Activated B cell treated with CpG ODN at 0.5 μM for 24 hours (primary cell): ENCODE data around the gene SERGEF. TPM values are rescaled to one million over a fixed set of nuclear protein-coding genes. Genes with fewer than 3 reads are reported as not detected.

Experiments
- ATAC-seq: fragments of 200-7000 bp; cut with Tn5 transposase; one replicate; pipeline ENCODE4 v1.10.0; 2021; ENCODE audit warnings: low read depth, mild to moderate bottlenecking, moderate library complexity
- CTCF ChIA-PET: fragments of 350-600 bp; sonication (Branson Sonifier 250); formaldehyde crosslinking; loops from one replicate; lab custom pipeline; 2021; ENCODE audit warnings: antibody characterized with exemption; lab: Charles Lee
- POLR2A ChIA-PET: fragments of 350-600 bp; sonication (Branson Sonifier 250); formaldehyde crosslinking; loops from one replicate; lab custom pipeline; 2021; ENCODE audit warnings: antibody characterized with exemption; lab: Charles Lee
- DNase-seq: peaks from one replicate; pipeline ENCODE4 v3.0.0; 2022
- H3K27ac Mint-ChIP-seq: one replicate; pipeline ENCODE4 v1.8.0; 2020; ENCODE audit warnings: mixed read lengths
- H3K27me3 Mint-ChIP-seq: one replicate; pipeline ENCODE4 v1.8.0; 2021; ENCODE audit warnings: mixed read lengths
- H3K36me3 Mint-ChIP-seq: one replicate; pipeline ENCODE4 v1.8.0; 2021; ENCODE audit warnings: low read depth, mixed read lengths
- H3K4me1 Mint-ChIP-seq: one replicate; pipeline ENCODE4 v1.8.0; 2021; ENCODE audit warnings: mixed read lengths
- H3K4me3 Mint-ChIP-seq: one replicate; pipeline ENCODE4 v1.8.0; 2020; ENCODE audit warnings: mild to moderate bottlenecking, mixed read lengths
- H3K9me3 Mint-ChIP-seq: one replicate; pipeline ENCODE4 v1.8.0; 2020; ENCODE audit warnings: mixed read lengths
- intact Hi-C: fragments of 100-400 bp; cut with micrococcal nuclease; formaldehyde crosslinking; loops from one replicate; pipeline ENCODE4 v1.15.1; 2024
- total RNA-seq: library from RNA; stranded (reverse); gene quantifications from 2 replicates; pipeline ENCODE4 v1.2.3, GENCODE V29; 2022
- TF ChIP-seq, protein P1 (sequence below): fragments of 200-600 bp; IDR thresholded peaks from one replicate; pipeline ENCODE4 v1.8.0; 2022; ENCODE audit warnings: antibody characterized with exemption, mild to moderate bottlenecking

Gene SERGEF
- total RNA-seq, 1 donor from 2014 or later = 38.4 TPM

DNA sequence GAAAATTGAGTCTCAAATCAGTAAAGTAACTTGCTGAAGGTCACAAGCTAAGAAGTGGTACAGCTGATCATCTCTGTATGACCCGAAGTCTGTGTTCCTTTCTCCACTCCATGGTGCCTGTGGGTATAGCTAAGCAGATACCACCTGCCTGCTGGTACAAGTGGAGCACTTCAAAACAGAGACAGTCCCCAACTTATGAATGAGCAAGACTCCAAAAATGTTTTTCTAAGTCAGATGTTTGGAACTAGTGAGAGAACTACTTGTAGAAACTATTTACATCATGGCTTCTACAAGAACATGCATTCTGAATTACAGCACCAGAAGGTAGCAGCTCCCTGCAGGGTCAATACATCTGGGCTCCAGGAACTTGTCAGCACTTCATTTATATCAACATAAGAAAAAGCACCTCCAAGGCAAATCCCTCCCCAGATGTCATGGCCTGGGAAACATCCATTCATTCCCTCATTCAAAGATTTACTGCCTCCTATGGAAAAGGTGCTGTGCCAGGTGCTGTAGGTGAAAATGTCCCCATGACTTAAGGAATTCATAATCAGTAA, 94.7 kb downstream of the SERGEF start:
- TF ChIP-seq, protein P1, sequence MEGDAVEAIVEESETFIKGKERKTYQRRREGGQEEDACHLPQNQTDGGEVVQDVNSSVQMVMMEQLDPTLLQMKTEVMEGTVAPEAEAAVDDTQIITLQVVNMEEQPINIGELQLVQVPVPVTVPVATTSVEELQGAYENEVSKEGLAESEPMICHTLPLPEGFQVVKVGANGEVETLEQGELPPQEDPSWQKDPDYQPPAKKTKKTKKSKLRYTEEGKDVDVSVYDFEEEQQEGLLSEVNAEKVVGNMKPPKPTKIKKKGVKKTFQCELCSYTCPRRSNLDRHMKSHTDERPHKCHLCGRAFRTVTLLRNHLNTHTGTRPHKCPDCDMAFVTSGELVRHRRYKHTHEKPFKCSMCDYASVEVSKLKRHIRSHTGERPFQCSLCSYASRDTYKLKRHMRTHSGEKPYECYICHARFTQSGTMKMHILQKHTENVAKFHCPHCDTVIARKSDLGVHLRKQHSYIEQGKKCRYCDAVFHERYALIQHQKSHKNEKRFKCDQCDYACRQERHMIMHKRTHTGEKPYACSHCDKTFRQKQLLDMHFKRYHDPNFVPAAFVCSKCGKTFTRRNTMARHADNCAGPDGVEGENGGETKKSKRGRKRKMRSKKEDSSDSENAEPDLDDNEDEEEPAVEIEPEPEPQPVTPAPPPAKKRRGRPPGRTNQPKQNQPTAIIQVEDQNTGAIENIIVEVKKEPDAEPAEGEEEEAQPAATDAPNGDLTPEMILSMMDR = no peak
- CTCF ChIA-PET = interaction anchor here (0.6 kb wide), 1 partner anchor 160 kb away, joined by 4 read pairs; no protein-coding TSS in a partner anchor
- DNase-seq (no peak), ATAC-seq (no peak)
- POLR2A ChIA-PET = no interaction called here
- intact Hi-C loops = no loop called here
- Mint-ChIP-seq H3K27me3 (no peaks in the 10 kb centered on the region), H3K4me1 (no peaks in the 10 kb centered on the region), H3K36me3 (peaks cover 59% of the 10 kb centered on the region), H3K9me3 (no peaks in the 10 kb centered on the region), H3K4me3 (no peak overlapping the region), H3K27ac (no peak overlapping the region)

GRCh38 chr11:17917556-17917955, 95.3 kb downstream of the SERGEF start:
- CTCF ChIA-PET = no interaction called here
- Mint-ChIP-seq H3K36me3 (peaks cover 57% of the 10 kb centered on the region), H3K27me3 (no peaks in the 10 kb centered on the region), H3K9me3 (no peaks in the 10 kb centered on the region), H3K4me3 (no peak overlapping the region), H3K4me1 (no peaks in the 10 kb centered on the region), H3K27ac (no peak overlapping the region)
- intact Hi-C loops = no loop called here
- POLR2A ChIA-PET = no interaction called here
- TF ChIP-seq, protein P1 = no peak
- ATAC-seq (no peak), DNase-seq (no peak)

GRCh38 chr11:17915500-17916143, 97.2 kb downstream of the SERGEF start:
- DNase-seq (no peak), ATAC-seq (no peak)
- Mint-ChIP-seq H3K4me3 (no peak overlapping the region), H3K36me3 (peaks cover 60% of the 10 kb centered on the region), H3K4me1 (no peaks in the 10 kb centered on the region), H3K27me3 (no peaks in the 10 kb centered on the region), H3K9me3 (no peaks in the 10 kb centered on the region), H3K27ac (no peak overlapping the region)
- TF ChIP-seq, protein P1 = no peak
- ChIA-PET POLR2A (no interaction called here), CTCF (no interaction called here)
- intact Hi-C loops = no loop called here

GRCh38 chr11:17914957-17915356, 97.9 kb downstream of the SERGEF start:
- CTCF ChIA-PET = no interaction called here
- TF ChIP-seq, protein P1 = no peak
- POLR2A ChIA-PET = no interaction called here
- H3K36me3 Mint-ChIP-seq = peaks cover 57% of the 10 kb centered on the region
- no peaks in the 10 kb centered on the region for H3K9me3 Mint-ChIP-seq
- no peaks in the 10 kb centered on the region for H3K27me3 Mint-ChIP-seq
- DNase-seq = no peak
- intact Hi-C loops = no loop called here
- H3K4me3 Mint-ChIP-seq = no peak overlapping the region
- H3K4me1 Mint-ChIP-seq = no peaks in the 10 kb centered on the region
- H3K27ac Mint-ChIP-seq = no peak overlapping the region
- no peak for ATAC-seq

- Mint-ChIP-seq H3K9me3 (no peaks in the 10 kb centered on the region), H3K27me3 (no peaks in the 10 kb centered on the region), H3K27ac (no peak overlapping the region), H3K4me1 (peaks cover 26% of the 10 kb centered on the region), H3K4me3 (no peak overlapping the region), H3K36me3 (peaks cover 43% of the 10 kb centered on the region)
- TF ChIP-seq, protein P1 = no peak
- ChIA-PET POLR2A (no interaction called here), CTCF (no interaction called here)
- no peak for DNase-seq
- intact Hi-C loops = no loop called here
- peak; percentile 75 for ATAC-seq
Measured at GRCh38 chr11:17907046-17907445, 105.8 kb downstream of the SERGEF start.
